Brain microvascular endothelial cell (primary cell): ENCODE results near the gene PLPP7.
"Not testable (repeated sequence)": the region's sequence is repeated elsewhere in the genome, so short reads cannot be mapped to it uniquely, and the experiment has no call there.

Experiments
- DNase-seq: peaks from one replicate; pipeline ENCODE4 v3.0.0-alpha.2; 2020
- H3K27ac ChIP-seq: fragments of 250-450 bp; sonication (Bioruptor Pico); 2 replicates; pipeline ENCODE4 v1.5.1; 2020; ENCODE audit warnings: mild to moderate bottlenecking, moderate library complexity
- H3K27me3 ChIP-seq: fragments of 250-450 bp; sonication (Bioruptor Pico); replicated peaks from 2 replicates; pipeline ENCODE4 v1.5.1; 2020; ENCODE audit warnings: mild to moderate bottlenecking
- H3K36me3 ChIP-seq: fragments of 250-450 bp; sonication (Bioruptor Pico); replicated peaks from 2 replicates; pipeline ENCODE4 v1.5.1; 2020; ENCODE audit warnings: mild to moderate bottlenecking
- H3K4me3 ChIP-seq: 2 replicates; pipeline ENCODE4 v1.5.1; 2011; ENCODE audit warnings: low read depth, mild to moderate bottlenecking, control low read depth, low read length, moderate library complexity
- in situ Hi-C: cut with HindIII; loops from 2 replicates; pipeline ENCODE4 v1.10.0; 2017; ENCODE audit warnings: low sequenced_read_pairs, low pct_ligation_motif_present
- TF ChIP-seq, protein P1 (sequence below): IDR thresholded peaks from 2 replicates; pipeline ENCODE4 v1.5.1; 2011; ENCODE audit warnings: low read depth, mild to moderate bottlenecking, moderate library complexity, low read length, control low read depth, inconsistent platforms; ENCODE audit errors: missing control alignments

PLPP7 gene

DNA sequence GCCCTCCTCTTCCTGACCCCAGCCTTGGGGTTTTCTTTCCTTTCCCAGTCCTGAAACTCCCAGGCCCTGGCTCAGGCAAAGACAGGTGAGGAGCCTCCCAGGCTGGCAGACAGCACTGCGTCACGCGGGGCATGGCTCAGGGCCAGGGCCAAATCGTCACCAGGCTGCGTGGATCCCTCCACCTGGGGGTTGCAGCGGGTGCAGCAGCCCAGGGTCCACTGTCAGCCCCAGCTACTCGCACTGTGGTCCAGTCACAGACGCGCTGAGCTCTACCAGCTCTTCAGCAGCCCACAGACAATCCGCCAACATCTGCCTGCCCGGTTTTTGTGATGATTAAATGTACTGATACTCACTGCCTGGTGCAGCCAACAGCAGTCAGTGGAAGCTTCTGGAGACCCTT is 25.3 kb upstream of the PLPP7 start:
- DNase-seq: no peak
- in situ Hi-C loops: no loop called here
- H3K27ac ChIP-seq: no peak overlapping the region
- TF ChIP-seq, protein P1, sequence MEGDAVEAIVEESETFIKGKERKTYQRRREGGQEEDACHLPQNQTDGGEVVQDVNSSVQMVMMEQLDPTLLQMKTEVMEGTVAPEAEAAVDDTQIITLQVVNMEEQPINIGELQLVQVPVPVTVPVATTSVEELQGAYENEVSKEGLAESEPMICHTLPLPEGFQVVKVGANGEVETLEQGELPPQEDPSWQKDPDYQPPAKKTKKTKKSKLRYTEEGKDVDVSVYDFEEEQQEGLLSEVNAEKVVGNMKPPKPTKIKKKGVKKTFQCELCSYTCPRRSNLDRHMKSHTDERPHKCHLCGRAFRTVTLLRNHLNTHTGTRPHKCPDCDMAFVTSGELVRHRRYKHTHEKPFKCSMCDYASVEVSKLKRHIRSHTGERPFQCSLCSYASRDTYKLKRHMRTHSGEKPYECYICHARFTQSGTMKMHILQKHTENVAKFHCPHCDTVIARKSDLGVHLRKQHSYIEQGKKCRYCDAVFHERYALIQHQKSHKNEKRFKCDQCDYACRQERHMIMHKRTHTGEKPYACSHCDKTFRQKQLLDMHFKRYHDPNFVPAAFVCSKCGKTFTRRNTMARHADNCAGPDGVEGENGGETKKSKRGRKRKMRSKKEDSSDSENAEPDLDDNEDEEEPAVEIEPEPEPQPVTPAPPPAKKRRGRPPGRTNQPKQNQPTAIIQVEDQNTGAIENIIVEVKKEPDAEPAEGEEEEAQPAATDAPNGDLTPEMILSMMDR: no peak
- no peak overlapping the region for H3K4me3 ChIP-seq
- H3K36me3 ChIP-seq: no peaks in the 10 kb centered on the region
- H3K27me3 ChIP-seq: no peaks in the 10 kb centered on the region

- DNase-seq: no peak
- TF ChIP-seq, protein P1: no peak
- Histone ChIP-seq H3K4me3 (no peak overlapping the region), H3K36me3 (no peaks in the 10 kb centered on the region), H3K27me3 (no peaks in the 10 kb centered on the region), H3K27ac (no peak overlapping the region)
- in situ Hi-C loops: no loop called here
Measured at GRCh38 chr9:131266266-131267229, 23.0 kb upstream of the PLPP7 start.

DNA sequence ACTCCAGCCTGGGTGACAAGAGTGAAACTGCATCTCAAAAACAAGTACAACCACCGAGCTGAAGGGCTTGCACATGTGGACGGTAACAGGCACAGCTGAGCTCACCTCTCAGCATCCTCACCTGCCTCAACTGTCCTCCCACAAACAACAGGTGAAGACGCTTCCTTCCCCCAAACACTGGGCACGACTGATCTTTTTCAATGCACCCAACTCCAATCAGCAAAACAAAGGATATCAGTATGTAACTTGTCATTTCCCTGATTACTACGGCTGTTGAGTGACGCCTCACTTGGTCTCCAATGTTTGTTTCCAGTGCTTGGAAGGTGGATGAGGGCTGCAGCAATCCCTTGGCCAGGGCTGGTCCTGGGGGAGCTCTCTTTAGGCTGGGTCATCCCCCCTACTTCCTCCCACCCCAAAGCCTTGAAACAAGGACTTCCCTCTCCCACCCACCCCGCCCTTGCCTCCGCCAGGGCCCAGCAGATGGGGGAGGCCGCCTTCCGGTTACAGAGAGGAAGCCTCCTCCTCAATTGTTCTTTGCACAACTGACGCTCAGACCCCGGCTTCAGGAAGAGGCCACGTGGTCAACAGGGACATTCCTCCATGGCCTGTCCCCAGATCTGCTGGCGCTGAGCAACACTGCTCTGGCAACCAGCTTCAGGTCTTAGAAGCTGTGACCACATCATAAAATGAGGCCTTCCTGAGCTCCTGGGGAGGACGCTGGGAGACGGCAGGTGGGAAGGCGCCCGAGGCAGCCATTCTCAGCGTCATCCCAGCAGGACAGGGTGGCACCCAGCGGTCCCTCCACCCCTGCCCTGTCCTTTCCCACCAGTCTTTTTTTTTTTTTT is 19.1 kb upstream of the PLPP7 start:
- H3K36me3 ChIP-seq: no peaks in the 10 kb centered on the region
- TF ChIP-seq, protein P1: no peak
- DNase-seq: no peak
- H3K27ac ChIP-seq: no peak overlapping the region
- H3K27me3 ChIP-seq: peaks cover 3% of the 10 kb centered on the region
- in situ Hi-C loops: no loop called here
- H3K4me3 ChIP-seq: no peak overlapping the region

- H3K27me3 ChIP-seq, in situ Hi-C loops, DNase-seq, H3K27ac ChIP-seq, H3K36me3 ChIP-seq, H3K4me3 ChIP-seq: not testable (repeated sequence)
Measured at GRCh38 chr9:131271016-131271273, 18.6 kb upstream of the PLPP7 start.

DNA sequence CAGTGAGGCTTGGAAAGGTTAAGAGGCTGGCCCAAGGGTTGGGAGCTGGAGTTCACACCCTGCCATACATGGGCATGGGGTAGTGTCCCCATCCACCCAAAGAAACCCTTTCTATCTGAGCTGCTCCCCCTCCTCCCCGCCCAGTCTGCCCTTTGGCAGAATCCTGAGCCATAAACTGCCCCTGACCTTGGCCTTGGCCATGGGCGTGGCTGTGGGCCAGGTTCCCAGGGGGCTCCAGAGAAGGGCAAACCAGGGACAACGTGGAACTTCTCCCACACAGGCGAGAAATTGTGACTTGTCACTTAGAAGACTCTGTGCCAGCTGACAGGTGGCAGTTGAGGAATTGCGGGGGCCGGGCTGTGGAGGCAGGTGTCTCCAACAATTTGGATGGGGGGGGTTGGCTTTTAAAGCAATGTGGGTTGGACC is 18.0 kb upstream of the PLPP7 start:
- DNase-seq: no peak
- Histone ChIP-seq H3K36me3 (no peaks in the 10 kb centered on the region), H3K27ac (no peak overlapping the region), H3K4me3 (no peak overlapping the region), H3K27me3 (peaks cover 15% of the 10 kb centered on the region)
- in situ Hi-C loops: no loop called here
- TF ChIP-seq, protein P1: no peak

DNA sequence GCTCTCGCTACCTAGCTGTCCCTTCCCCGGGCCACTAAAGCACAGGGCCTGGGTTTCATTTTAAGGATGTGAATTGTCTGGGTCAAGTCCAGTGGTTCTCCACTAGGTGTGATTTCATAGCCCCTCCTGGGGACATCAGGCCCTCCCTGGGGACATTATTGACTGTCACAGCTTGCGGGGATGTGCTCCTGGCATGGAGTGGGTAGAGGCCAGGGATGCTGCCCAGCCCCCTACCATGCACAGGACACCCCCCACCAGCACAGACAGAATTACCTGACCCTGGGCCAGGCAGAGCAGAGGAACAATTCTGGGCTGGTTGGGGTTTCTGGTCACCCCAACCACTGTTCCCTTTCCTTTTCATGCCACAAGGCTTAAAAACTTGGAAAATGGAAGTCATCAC is 17.3 kb upstream of the PLPP7 start:
- DNase-seq: no peak
- H3K27me3 ChIP-seq: peaks cover 20% of the 10 kb centered on the region
- in situ Hi-C loops: no loop called here
- H3K27ac ChIP-seq: no peak overlapping the region
- TF ChIP-seq, protein P1: no peak
- no peaks in the 10 kb centered on the region for H3K36me3 ChIP-seq
- no peak overlapping the region for H3K4me3 ChIP-seq
